GM18502 (cell line): ENCODE measurements around the gene LITAFD.

Experiments
- ATAC-seq: cut with Tn5 transposase; IDR thresholded peaks from one replicate; pipeline ENCODE4 v1.9.1; 2021; ENCODE audit warnings: mild to moderate bottlenecking; ENCODE audit not compliant: unreplicated experiment, poor library complexity

Gene LITAFD

DNA sequence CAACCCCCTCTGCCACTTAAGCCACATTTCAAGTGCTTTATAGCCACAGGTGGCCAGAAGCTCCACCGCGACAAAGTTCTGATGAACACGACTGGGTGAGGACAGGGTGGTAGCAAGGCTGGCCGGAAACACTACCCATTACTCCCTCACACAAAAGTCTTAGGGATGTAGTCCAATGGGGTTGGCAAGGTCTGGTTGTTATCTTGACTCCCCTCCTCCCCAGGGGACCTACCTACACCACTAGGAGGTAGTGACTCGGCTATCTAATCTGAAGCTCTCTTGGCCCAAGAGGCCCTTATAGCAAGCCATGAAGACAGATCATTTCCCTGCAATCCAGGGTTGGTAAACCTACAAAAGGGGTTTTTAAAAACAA, 8.4 kb downstream of the LITAFD start:
- ATAC-seq, result no peak

GRCh38 chr16:8892101-8892575, 10.0 kb downstream of the LITAFD start:
- ATAC-seq, result peak; percentile 28

GRCh38 chr16:8893426-8893825, 11.3 kb downstream of the LITAFD start:
- ATAC-seq, result no peak

DNA sequence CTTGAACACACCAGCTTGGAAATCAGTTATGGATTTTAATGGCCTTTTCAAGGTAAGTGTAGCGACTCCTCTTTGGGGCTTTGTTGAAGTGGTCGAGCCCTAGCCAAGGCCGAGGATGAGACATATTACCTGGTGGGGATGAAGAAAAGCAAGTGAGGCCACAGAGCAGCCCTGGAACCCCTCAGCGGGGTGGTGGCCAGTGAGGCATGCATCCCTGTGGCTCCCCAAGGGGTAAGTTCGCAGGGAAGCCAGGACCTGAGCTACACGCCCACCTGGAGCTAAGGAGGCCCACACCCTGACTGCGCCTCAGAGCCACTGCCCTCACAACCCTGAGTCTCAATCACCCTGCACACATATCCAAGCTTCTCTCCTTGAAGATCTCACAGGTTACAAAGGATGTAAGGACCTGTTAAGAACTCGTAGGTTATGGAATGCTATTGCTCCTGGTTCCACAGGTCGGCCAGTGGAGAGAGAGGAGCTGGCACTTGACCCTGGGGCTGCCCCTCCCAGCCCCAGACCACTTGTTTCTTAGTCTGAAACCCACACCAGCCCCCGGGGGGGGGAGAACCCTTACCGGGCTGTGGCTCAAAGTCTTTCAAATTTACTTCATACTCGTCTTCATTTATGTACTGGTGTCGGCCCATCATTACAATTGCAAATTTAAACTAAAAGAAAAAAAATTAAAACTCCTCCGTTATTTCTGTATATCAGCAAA, 12.0 kb downstream of the LITAFD start:
- ATAC-seq, result no peak

GRCh38 chr16:8894736-8895334, 12.7 kb downstream of the LITAFD start:
- ATAC-seq, result no peak

GRCh38 chr16:8898660-8899318, 16.6 kb downstream of the LITAFD start:
- ATAC-seq, result no peak

DNA sequence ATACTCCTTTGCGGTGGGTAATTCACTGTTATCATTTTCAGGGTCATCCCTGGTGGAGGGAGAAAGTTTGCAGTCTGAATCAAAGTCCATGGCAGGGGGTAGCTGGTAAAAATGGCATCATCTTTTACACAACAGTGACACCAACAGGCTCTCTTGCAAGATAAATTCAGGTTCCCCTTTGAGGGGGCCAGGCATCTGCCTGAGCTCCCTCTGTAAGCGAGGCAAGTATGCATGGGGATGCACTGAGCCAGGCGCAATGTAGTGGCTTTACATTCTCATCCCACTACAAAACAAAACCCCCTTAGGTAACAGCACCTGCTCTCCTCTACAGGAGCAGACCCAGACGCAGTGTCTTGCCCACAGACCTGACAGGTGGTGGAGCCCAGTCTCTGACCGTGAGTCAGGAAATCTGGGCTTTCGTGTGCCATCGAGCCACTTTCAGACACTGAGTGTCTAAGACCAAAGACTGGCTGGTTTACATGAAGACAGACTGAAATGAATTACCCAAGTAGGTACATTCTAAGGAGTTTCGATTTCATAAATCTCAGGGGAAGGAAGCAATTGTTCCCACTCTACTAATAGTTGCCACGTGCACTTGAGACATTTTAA, 17.7 kb downstream of the LITAFD start:
- ATAC-seq, result no peak

- ATAC-seq, result no peak
Measured at GRCh38 chr16:8900343-8900742, 18.2 kb downstream of the LITAFD start.

DNA sequence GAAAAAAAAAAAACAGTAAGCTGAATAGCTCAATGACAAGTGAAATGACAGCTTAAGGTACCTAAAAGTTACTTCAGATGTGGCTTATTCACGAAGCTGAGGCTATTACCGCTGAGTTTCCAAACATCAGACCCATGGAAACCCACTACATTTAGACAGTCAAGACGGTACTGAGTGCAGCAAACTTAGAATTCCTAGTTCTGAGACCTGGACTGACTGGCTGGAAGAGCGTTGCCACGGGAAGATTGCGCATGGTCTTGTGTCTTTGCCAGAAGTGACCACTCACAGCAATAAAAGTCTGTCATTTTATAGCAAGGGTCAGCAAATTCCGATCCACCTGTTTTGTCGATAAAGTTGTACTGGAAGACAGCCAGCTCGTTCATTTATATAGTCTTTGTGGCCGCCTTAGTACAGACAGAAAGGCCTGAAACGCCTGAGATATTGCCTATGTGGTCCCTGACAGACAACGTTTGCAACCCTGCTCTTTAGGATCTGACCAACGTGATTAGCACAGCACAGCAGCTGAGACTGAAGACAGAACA, 19.2 kb downstream of the LITAFD start:
- ATAC-seq, result no peak

DNA sequence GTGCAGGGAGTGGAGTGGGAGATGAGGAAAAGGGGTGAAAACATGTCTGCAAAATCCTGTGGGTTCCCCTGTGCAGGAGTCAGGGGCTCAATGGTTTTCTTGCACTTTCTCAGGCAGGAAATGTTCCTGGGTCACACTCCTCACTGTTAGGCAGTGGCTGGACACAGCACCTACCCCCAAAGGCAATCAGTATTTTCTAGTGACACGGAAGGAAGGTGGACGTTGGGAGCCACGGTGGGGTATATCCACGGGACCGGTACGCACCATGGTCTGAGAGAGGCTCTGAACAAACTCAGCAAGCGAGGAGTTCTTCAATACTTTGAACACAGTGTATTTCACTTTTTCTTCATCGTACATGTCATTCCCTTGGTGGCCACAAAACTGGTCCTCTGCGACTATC, 20.9 kb downstream of the LITAFD start:
- ATAC-seq, result no peak

DNA sequence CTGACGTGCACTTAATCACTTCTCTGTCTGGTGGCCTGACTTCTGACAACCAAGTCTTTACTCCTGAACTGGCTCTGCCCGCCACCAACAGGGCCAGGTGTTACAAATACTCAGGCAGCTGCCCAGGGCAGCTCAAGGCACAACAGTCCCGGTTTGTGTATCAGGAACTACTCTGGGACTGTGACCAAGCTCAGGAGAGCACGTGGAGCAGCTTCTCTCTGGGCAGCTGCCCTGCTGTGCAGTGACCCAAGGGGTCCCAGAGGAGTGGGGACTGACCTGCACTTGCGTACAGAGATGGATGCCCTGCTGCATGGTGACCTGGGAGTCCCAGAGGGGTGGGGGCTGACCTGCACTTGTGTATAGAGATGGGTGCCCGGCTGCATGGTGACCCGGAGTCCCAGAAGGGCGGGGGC, 21.9 kb downstream of the LITAFD start:
- no peak for ATAC-seq

GRCh38 chr16:8905168-8905762, 23.1 kb downstream of the LITAFD start:
- no peak for ATAC-seq

- ATAC-seq, result no peak
Measured at GRCh38 chr16:8905795-8906591, 23.8 kb downstream of the LITAFD start.

DNA sequence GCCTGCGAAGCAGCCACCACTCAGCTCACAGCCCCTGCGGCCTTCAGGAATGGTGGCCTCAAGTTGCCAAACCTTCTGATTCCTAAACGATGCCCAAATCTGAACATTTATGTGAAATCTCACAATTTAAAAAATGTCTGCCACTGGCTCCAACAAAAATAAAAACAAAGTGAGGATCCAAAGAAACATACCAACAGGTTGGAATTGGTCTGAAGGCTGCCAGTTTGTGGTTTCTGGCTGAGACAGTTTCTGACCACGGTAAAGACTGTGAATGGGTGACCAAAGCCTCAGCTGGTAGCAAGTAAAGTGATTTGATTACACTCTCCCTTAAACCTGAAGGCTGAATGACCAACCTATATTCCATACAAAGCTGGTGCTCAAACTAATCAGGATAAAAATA, 24.9 kb downstream of the LITAFD start:
- ATAC-seq, result no peak

GRCh38 chr16:8908810-8909468, 26.8 kb downstream of the LITAFD start:
- no peak for ATAC-seq

DNA sequence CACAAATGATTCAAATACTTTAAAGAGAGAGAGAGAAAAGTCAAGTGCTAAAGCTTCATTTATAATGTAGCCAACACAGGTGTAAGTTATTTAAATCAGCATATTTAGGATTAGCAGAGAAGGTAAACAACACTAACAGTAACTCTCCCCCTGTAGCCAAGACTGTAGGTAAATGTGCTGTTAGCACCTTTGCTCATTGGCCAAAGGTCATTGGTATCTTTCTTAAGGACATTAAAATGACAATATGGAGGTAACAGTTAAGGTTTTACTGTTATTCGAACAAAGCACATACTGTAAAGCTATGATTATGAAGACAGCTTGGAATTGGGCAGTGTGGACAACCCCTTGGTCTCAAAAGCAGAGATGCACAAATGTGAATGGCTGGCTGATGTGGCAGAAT, 28.7 kb downstream of the LITAFD start:
- no peak for ATAC-seq

DNA sequence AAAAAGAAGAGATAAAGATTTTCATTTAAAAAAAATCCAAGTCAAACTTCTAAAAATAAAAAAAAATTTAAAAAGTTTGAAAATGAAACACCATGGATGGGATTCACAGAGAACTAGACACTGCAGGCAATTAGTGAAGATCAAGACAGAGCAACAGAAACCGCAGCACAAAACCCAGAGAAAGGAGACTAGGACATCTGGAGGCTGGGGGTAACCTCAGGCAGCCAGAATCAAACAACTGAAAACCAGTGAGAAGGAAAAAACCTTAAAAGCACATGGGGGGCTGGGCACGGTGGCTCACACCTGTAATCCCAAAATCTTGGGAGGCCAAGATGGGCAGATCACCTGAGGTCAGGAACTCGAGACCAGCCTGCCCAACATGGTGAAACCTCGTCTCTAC, 30.6 kb downstream of the LITAFD start:
- ATAC-seq, result no peak

GRCh38 chr16:8914098-8914497, 31.9 kb downstream of the LITAFD start:
- ATAC-seq, result no peak

DNA sequence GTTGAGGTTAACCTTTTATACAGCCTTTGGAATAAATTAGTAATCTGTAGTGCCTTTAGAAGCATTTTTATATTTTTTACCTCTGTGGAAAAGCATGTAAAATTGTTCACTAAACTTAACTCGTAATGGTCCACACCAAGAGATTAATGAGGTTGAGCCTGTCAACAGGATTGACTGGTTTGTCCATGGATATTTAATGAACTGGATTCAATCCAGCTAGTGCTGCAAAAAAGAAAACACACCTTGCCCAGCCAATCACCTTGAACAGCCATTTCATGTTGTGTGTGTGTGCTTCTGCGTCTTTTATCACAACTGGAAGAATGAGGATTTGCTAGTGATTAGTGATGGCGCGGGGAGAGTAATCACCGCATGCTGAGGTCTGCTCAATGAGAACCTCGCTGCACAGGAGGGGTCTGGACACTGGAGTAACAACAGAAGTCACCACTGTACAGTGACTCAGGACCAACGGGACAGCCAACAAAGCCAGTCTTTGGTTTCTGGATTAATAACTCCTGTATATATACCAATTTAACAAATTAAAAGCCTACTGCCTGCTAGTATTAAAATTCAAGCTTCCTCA, 33.7 kb downstream of the LITAFD start:
- ATAC-seq, result no peak
